Bronchial epithelial cell (primary cell): ENCODE data around the gene OR2T3. TPM values are rescaled to one million over a fixed set of nuclear protein-coding genes. Genes with fewer than 3 reads are reported as not detected.
A peak's percentile ranks its signal among the peaks of the same experiment; 100 is the strongest.
"Not testable (repeated sequence)": the region's sequence is repeated elsewhere in the genome, so short reads cannot be mapped to it uniquely, and the experiment has no call there.

ENCODE experiments used
- DNase-seq: peaks from one replicate; pipeline ENCODE4 v3.0.0-alpha.2; 2010; ENCODE audit warnings: low read depth
- FAIRE-seq: peaks from 2 replicates; lab custom pipeline; 2011; peaks lifted over from hg19 to GRCh38; lab: Jason Lieb, UNC
- H3K27me3 ChIP-seq: 2 replicates; pipeline ENCODE4 v1.5.1; 2011; ENCODE audit warnings: low read length; ENCODE audit not compliant: control insufficient read depth, insufficient read depth
- H3K36me3 ChIP-seq: 2 replicates; pipeline ENCODE4 v1.5.1; 2011; ENCODE audit warnings: low read length; ENCODE audit not compliant: control insufficient read depth, insufficient read depth
- H3K4me3 ChIP-seq: 2 replicates; pipeline ENCODE4 v1.5.1; 2011; ENCODE audit warnings: mild to moderate bottlenecking, low read depth, low read length, control low read depth
- total RNA-seq: library from RNA; depleted of rRNA; stranded (reverse); fragments of >200 nt; gene quantifications from 2 replicates; pipeline ENCODE4 v1.2.1, GENCODE V29; 2014

The OR2T3 gene, protein sequence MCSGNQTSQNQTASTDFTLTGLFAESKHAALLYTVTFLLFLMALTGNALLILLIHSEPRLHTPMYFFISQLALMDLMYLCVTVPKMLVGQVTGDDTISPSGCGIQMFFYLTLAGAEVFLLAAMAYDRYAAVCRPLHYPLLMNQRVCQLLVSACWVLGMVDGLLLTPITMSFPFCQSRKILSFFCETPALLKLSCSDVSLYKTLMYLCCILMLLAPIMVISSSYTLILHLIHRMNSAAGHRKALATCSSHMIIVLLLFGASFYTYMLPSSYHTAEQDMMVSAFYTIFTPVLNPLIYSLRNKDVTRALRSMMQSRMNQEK
- total RNA-seq, result not detected in 2 replicates

- not testable (repeated sequence) for FAIRE-seq, H3K36me3 ChIP-seq, DNase-seq, H3K27me3 ChIP-seq, H3K4me3 ChIP-seq
Observed at GRCh38 chr1:248473051-248473450, at the start of gene OR2T3. Gene OR2T3 (plus strand): TSS chr1:248473351. CDS start chr1:248473351, 0 bp downstream.

GRCh38 chr1:248427526-248428191 lies 45.5 kb upstream of the OR2T3 start:
- not testable (repeated sequence) for H3K4me3 ChIP-seq, DNase-seq, H3K36me3 ChIP-seq, H3K27me3 ChIP-seq
- FAIRE-seq, result peak; percentile 23

DNA sequence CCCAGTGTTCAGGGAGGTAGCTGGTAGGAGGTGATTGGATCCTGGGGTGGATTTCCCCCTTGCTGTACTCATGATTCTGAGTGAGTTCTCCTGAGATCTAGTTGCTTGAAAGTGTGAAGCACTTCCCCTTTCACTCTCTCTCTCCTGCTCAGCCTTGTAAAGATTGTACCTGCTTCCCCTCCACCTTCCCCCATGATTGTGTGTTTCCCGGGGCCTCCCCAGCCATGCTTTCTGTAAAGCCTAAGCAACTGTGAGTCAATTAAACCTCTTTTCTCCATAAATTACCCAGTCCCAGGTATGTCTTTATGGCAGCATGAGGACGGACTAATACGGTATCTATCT lies 45.0 kb upstream of the OR2T3 start:
- FAIRE-seq, H3K4me3 ChIP-seq: not testable (repeated sequence)

GRCh38 chr1:248431683-248432082 lies 41.5 kb upstream of the OR2T3 start:
- not testable (repeated sequence) for DNase-seq, FAIRE-seq, H3K36me3 ChIP-seq, H3K27me3 ChIP-seq, H3K4me3 ChIP-seq

More for the DNA sequence above, 45.0 kb upstream of the OR2T3 start:
- not testable (repeated sequence) for H3K27me3 ChIP-seq, H3K36me3 ChIP-seq, DNase-seq

DNA sequence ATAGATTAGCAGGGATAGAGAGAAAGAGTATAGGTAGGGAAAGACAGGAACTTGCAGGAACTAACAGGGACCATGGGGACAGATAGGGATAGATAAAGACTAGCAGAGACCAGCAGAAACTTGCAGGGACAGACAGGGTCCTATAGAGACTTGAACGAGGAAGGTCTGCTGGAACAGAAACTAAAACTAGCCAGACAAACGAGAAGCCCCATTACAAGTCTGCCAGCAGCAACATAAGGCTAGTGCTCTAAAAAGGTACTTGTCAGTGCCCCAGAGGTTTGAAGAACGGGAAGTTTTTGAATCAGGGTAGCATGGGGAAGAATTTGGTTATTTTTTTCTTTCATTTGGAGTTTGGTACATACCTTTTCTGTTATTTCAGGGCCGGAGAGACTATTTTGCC lies 41.0 kb upstream of the OR2T3 start:
- H3K36me3 ChIP-seq, FAIRE-seq, H3K27me3 ChIP-seq, H3K4me3 ChIP-seq, DNase-seq: not testable (repeated sequence)

DNA sequence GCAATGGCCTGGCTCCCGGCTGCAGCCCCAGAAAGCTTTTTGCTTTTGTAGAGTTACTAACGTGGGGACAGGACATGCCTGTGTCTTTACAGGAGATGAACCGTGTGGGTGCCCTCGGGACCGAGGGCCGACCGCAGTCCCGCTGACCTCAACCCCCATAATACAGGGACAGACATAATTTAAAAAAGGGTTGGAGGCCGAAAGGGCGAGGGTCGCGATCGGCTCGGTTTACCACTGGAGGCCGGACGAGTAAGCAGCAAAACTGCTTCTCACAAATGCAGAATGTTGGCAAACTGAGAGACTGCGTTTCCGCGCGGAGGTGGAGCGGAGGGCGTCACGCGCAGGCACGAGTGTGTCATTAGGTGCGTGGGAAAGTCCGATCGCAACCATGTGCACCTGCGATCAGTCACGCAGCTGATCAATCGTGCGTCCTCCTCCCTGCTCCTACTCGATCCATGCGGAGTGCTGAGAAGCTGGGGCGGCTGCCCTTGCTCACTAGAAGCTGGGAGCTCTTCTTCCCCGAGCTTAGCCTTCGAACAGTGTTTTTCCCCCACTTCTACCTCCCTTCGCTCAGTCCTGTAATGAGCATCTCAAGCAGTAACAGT lies 39.2 kb upstream of the OR2T3 start:
- FAIRE-seq, result peak; percentile 55
- H3K36me3 ChIP-seq, H3K27me3 ChIP-seq, DNase-seq, H3K4me3 ChIP-seq: not testable (repeated sequence)

- DNase-seq, FAIRE-seq, H3K27me3 ChIP-seq, H3K36me3 ChIP-seq, H3K4me3 ChIP-seq: not testable (repeated sequence)
Observed at GRCh38 chr1:248434913-248435312, 38.2 kb upstream of the OR2T3 start.

- H3K4me3 ChIP-seq, H3K36me3 ChIP-seq: not testable (repeated sequence)
- FAIRE-seq, result peak; percentile 18
Observed at GRCh38 chr1:248436303-248436702, 36.8 kb upstream of the OR2T3 start.

GRCh38 chr1:248438668-248439067 lies 34.5 kb upstream of the OR2T3 start:
- DNase-seq, FAIRE-seq, H3K4me3 ChIP-seq, H3K27me3 ChIP-seq, H3K36me3 ChIP-seq: not testable (repeated sequence)

More at GRCh38 chr1:248436303-248436702, 36.8 kb upstream of the OR2T3 start:
- DNase-seq, H3K27me3 ChIP-seq: not testable (repeated sequence)

DNA sequence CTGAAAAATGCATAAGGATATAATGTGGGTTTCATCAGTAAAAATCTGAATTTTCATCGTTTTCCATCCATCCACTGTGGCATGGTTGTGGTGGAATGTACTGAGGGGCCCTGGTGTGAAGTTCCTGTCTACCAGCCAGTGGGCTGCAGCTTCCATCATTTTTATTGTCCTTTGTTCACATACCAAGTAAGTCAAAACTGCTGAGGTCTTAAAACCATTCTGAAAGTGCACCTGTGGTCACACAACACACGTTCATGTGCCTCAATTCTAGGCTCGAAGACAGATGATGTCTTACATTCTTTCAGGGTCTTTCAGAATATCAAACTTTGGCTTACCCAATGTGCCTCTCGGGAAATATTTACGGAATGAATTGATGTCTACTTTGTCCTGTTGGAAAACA lies 33.9 kb upstream of the OR2T3 start:
- DNase-seq, H3K27me3 ChIP-seq, H3K4me3 ChIP-seq, H3K36me3 ChIP-seq, FAIRE-seq: not testable (repeated sequence)

DNA sequence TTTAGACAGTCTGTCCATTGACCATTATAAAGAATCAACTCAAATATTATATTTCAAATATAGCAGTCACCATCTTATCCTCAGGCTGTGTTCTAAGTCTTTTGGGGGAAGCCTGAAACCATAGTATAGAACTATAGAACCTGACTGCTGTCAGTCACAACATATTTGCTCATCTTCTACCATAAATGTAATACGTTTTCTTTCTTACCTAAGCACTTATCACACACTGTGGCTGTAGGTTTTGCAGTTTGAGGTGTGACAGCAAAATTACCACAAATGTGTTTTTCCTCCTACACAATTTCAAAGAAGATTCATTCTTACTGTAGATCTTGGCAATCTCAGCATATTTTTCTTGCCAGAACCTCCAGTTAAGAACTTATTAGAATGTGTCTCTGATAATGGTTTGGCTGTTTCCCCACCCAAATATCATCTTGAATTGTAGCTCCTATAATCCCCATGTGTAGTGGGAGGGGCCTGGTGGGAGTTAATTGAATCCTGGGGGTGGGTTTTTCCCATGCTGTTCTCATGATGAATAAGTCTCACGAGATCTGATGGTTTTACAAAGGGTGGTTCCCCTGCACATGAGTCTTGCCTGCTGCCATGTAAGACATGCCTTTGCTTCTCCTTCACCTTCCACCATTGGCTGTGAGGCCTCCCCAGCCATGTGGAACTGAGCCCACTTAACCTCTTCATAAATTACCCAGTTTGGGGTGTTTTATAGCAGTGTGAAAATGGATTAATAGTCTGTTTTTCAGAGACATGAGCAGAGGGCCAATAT lies 30.5 kb upstream of the OR2T3 start:
- not testable (repeated sequence) for H3K27me3 ChIP-seq, H3K36me3 ChIP-seq, FAIRE-seq, H3K4me3 ChIP-seq, DNase-seq

- DNase-seq, H3K27me3 ChIP-seq, H3K4me3 ChIP-seq, FAIRE-seq, H3K36me3 ChIP-seq: not testable (repeated sequence)
Observed at GRCh38 chr1:248444603-248445002, 28.5 kb upstream of the OR2T3 start.

DNA sequence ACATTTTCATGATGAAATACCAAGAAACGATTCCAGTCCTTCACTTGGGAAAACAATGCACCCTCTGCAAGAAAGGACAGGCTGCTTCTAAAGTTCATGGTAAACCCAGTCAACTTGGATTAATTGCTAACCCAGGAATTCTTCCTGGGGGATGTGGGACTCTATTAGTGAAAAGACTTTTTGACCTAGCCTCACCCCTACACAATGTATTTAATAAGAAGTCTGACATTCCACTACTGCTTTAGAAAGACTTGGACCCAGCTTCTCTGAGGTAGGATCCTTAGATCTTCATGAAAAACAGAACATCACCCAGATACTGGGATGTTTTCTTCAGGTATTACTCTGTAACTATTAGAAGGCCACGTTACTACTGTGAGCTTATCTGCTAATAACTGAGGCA lies 27.8 kb upstream of the OR2T3 start, which contains the start of gene OR2T2:
OR2T2 (plus strand) TSS at position 239 of the 400 bp plus-strand sequence. CDS start 7,161 bp downstream, outside the sequence.
- not testable (repeated sequence) for H3K36me3 ChIP-seq, H3K27me3 ChIP-seq, DNase-seq, FAIRE-seq, H3K4me3 ChIP-seq
